ENCODE data around the gene GTF2IRD1. TPM values are rescaled to one million over a fixed set of nuclear protein-coding genes. Genes with fewer than 3 reads are reported as not detected.
"Not testable (repeated sequence)": the region's sequence is repeated elsewhere in the genome, so short reads cannot be mapped to it uniquely, and the experiment has no call there.

GTF2IRD1 gene
- total RNA-seq, 2 donors from 2014 or later = not detected

GRCh38 chr7:74496773-74497172 lies 43.1 kb downstream of the GTF2IRD1 start:
- not testable (repeated sequence) for H3K36me3 Mint-ChIP-seq; H3K4me3 Mint-ChIP-seq; ATAC-seq; H3K9me3 Mint-ChIP-seq; H3K27me3 Mint-ChIP-seq; H3K27ac Mint-ChIP-seq; H3K4me1 Mint-ChIP-seq (ENCODE audit: low read depth in 2 of 2); DNase-seq (ENCODE audit: low spot score)

- Mint-ChIP-seq H3K27ac (no peak overlapping the region), H3K36me3 (no peaks in the 10 kb centered on the region), H3K9me3 (no peaks in the 10 kb centered on the region), H3K27me3 (no peaks in the 10 kb centered on the region), H3K4me1 (ENCODE audit: low read depth in 2 of 2) (no peaks in the 10 kb centered on the region), H3K4me3 (no peak overlapping the region)
- ATAC-seq (no peak), DNase-seq (ENCODE audit: low spot score) (no peak)
Measured at GRCh38 chr7:74498354-74498753, 44.6 kb downstream of the GTF2IRD1 start.

DNA sequence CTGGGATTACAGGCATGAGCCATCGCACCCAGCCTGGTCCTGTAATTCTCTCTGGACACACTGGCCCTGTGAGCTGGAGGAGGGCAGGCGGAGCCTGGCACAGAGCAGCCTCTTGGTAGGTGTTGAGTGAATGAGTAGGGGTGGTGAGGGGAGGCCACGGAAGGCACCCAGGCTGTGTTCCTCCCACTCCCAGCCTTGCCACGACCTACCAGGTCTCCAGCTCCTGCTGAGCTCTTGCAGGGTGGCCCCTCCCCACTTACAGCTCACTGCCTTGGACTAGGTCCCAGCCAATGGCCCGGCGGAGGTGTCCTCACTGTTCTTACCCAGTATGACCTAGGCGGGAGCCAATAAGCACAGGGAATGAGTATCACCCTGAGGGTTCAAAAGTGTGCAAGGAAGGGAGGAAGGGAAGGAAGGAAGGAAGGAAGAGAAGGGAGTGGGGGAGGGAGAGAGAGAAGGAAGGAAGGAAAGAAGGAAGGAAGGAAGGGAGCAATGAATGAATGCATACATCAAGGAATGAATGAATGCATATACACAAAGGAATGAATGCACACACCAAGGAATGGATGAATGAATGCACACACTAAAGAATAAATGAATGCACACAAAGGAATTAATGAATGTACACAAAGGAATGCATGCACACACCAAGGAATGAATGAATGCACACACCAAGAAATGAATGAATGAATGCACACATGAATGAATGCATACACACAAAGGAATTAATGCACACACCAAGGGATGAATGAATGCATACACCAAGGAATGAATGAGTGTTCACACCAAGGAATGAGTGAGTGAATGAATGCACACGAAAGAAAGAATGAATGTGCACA lies 45.5 kb downstream of the GTF2IRD1 start:
- no peak overlapping the region for H3K4me3 Mint-ChIP-seq
- DNase-seq (ENCODE audit: low spot score) = no peak
- H3K36me3 Mint-ChIP-seq = no peaks in the 10 kb centered on the region
- no peaks in the 10 kb centered on the region for H3K4me1 Mint-ChIP-seq (ENCODE audit: low read depth in 2 of 2)
- H3K27me3 Mint-ChIP-seq = no peaks in the 10 kb centered on the region
- no peak for ATAC-seq
- H3K27ac Mint-ChIP-seq = no peak overlapping the region
- H3K9me3 Mint-ChIP-seq = no peaks in the 10 kb centered on the region

DNA sequence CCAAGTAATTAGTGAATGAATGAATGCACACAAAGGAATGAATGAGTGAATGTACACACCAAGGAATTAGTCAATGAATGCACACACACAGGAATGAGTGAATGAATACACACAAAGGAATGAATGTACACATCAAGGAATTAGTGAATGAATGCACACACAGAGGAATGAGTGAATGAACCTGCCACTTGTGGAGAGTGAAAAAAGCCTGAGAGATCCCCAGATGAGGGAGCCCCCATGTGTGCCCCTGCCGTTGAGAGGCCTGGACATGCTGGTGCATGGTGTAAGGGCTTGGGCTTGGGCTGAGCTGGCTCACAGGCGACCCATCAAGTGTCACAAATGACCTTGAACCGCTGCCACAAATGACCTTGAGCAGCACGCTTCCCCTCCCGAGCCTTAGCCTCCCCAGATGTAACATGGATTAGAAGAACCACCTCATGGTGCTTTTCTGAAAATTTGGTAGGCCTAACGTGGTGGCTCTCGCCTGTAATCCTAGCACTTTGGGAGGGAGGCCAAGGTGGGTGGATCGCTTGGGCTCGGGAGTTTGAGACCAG lies 46.2 kb downstream of the GTF2IRD1 start:
- no peak overlapping the region for H3K4me3 Mint-ChIP-seq
- no peak for DNase-seq (ENCODE audit: low spot score)
- no peak for ATAC-seq
- no peaks in the 10 kb centered on the region for H3K36me3 Mint-ChIP-seq
- no peaks in the 10 kb centered on the region for H3K27me3 Mint-ChIP-seq
- H3K27ac Mint-ChIP-seq = no peak overlapping the region
- no peaks in the 10 kb centered on the region for H3K9me3 Mint-ChIP-seq
- H3K4me1 Mint-ChIP-seq (ENCODE audit: low read depth in 2 of 2) = no peaks in the 10 kb centered on the region

GRCh38 chr7:74501298-74501697 lies 47.6 kb downstream of the GTF2IRD1 start:
- DNase-seq (ENCODE audit: low spot score) (no peak), ATAC-seq (no peak)
- H3K27ac Mint-ChIP-seq = no peak overlapping the region
- H3K36me3 Mint-ChIP-seq = no peaks in the 10 kb centered on the region
- no peak overlapping the region for H3K4me3 Mint-ChIP-seq
- no peaks in the 10 kb centered on the region for H3K27me3 Mint-ChIP-seq
- H3K4me1 Mint-ChIP-seq (ENCODE audit: low read depth in 2 of 2) = no peaks in the 10 kb centered on the region
- no peaks in the 10 kb centered on the region for H3K9me3 Mint-ChIP-seq

GRCh38 chr7:74502216-74502891 lies 48.6 kb downstream of the GTF2IRD1 start:
- Mint-ChIP-seq H3K4me3 (no peak overlapping the region), H3K9me3 (no peaks in the 10 kb centered on the region), H3K27me3 (no peaks in the 10 kb centered on the region), H3K27ac (no peak overlapping the region), H3K4me1 (ENCODE audit: low read depth in 2 of 2) (no peaks in the 10 kb centered on the region), H3K36me3 (no peaks in the 10 kb centered on the region)
- no peak for DNase-seq (ENCODE audit: low spot score)
- ATAC-seq = no peak

DNA sequence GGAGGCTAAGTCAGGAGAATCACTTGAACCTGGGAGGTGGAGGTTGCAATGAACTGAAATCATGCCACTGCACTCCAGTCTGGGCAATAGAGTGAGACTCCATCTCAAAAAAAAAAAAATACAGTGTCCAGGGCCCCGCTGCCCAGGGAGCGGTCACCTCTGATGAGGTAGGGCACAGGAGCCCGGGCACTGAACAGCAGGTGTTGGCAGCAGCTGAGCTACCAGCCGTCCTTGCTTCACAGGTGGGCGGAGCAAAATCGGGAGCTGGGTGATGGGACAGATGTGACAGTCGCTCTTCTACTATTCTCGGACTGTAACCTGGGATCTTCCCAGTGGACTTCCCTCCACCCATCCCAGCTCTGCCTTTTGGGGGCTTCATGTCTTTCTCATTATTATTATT lies 49.4 kb downstream of the GTF2IRD1 start:
- Mint-ChIP-seq H3K4me1 (ENCODE audit: low read depth in 2 of 2) (no peaks in the 10 kb centered on the region), H3K27me3 (no peaks in the 10 kb centered on the region), H3K36me3 (no peaks in the 10 kb centered on the region), H3K9me3 (no peaks in the 10 kb centered on the region), H3K4me3 (no peak overlapping the region), H3K27ac (no peak overlapping the region)
- DNase-seq (ENCODE audit: low spot score) (no peak), ATAC-seq (no peak)

DNA sequence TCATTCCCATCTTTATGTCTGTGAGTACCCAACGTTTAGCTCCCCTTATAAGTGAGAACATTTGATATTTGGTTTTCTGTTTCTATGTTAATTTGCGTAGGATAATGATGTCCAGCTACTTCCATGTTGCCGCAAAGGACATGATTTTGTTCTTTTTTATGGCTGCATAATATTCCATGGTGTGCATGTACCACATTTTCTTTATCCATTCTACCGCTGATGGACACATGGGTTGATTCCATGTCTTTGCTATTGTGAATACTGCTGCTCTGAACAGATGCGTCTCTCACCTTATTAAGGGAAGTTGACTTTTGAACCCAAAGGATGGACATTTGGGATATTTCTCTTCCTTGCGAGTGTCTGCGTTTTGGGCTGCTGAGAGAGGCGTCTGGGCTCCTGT lies 50.2 kb downstream of the GTF2IRD1 start:
- no peak overlapping the region for H3K27ac Mint-ChIP-seq
- H3K27me3 Mint-ChIP-seq = no peaks in the 10 kb centered on the region
- H3K4me1 Mint-ChIP-seq (ENCODE audit: low read depth in 2 of 2) = no peaks in the 10 kb centered on the region

GRCh38 chr7:74505471-74506324 lies 52.0 kb downstream of the GTF2IRD1 start:
- no peak for DNase-seq (ENCODE audit: low spot score)
- Mint-ChIP-seq H3K4me1 (ENCODE audit: low read depth in 2 of 2) (no peaks in the 10 kb centered on the region), H3K27ac (no peak overlapping the region), H3K36me3 (no peaks in the 10 kb centered on the region), H3K9me3 (no peaks in the 10 kb centered on the region), H3K27me3 (no peaks in the 10 kb centered on the region), H3K4me3 (no peak overlapping the region)
- ATAC-seq = no peak

More for the DNA sequence above, 50.2 kb downstream of the GTF2IRD1 start:
- no peak for ATAC-seq
- Mint-ChIP-seq H3K4me3 (no peak overlapping the region), H3K9me3 (no peaks in the 10 kb centered on the region), H3K36me3 (no peaks in the 10 kb centered on the region)
- no peak for DNase-seq (ENCODE audit: low spot score)

DNA sequence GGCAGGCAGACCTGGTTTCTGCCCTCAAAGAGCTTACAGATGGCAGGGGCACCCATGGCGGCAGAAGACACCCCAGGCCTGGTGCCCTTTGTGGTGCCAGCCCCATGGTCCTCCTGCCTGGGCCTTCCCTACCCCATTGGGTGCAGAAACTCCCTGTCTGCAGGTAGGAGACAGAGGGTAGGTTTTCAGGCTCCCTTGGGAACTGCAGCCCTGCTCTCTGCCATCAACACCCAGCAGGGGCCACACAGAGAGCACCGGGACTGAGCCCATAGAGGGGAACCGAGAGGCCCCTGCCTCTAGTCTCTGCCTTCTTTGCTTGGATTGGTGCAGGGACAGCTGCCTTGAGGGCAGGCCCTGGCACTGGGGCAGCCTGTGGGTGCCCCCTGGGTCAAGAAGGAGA lies 52.6 kb downstream of the GTF2IRD1 start:
- Mint-ChIP-seq H3K27ac (no peak overlapping the region), H3K9me3 (no peaks in the 10 kb centered on the region), H3K27me3 (no peaks in the 10 kb centered on the region), H3K36me3 (no peaks in the 10 kb centered on the region), H3K4me3 (no peak overlapping the region), H3K4me1 (ENCODE audit: low read depth in 2 of 2) (no peaks in the 10 kb centered on the region)
- DNase-seq (ENCODE audit: low spot score) = no peak
- ATAC-seq = no peak

GRCh38 chr7:74507538-74508319 lies 54.0 kb downstream of the GTF2IRD1 start:
- Mint-ChIP-seq H3K27me3 (no peaks in the 10 kb centered on the region), H3K9me3 (no peaks in the 10 kb centered on the region), H3K4me3 (no peak overlapping the region), H3K4me1 (ENCODE audit: low read depth in 2 of 2) (no peaks in the 10 kb centered on the region), H3K27ac (no peak overlapping the region), H3K36me3 (no peaks in the 10 kb centered on the region)
- peak in 1 of 2 donors; percentile 10 for ATAC-seq
- DNase-seq (ENCODE audit: low spot score) = no peak

- H3K4me3 Mint-ChIP-seq; H3K36me3 Mint-ChIP-seq; H3K27ac Mint-ChIP-seq; DNase-seq (ENCODE audit: low spot score); H3K27me3 Mint-ChIP-seq; H3K4me1 Mint-ChIP-seq (ENCODE audit: low read depth in 2 of 2); ATAC-seq; H3K9me3 Mint-ChIP-seq: not testable (repeated sequence)
Measured at GRCh38 chr7:74509453-74509852, 55.7 kb downstream of the GTF2IRD1 start.

GRCh38 chr7:74511345-74511744 lies 57.6 kb downstream of the GTF2IRD1 start:
- Mint-ChIP-seq H3K27me3 (peaks cover 0 to 2% of the 10 kb centered on the region in 2 donors), H3K4me3 (no peak overlapping the region)
- ATAC-seq = no peak

More at GRCh38 chr7:74511345-74511744, 57.6 kb downstream of the GTF2IRD1 start:
- H3K4me1 Mint-ChIP-seq (ENCODE audit: low read depth in 2 of 2) = no peaks in the 10 kb centered on the region
- no peak overlapping the region for H3K27ac Mint-ChIP-seq
- H3K9me3 Mint-ChIP-seq = no peaks in the 10 kb centered on the region
- no peak for DNase-seq (ENCODE audit: low spot score)
- H3K36me3 Mint-ChIP-seq = no peaks in the 10 kb centered on the region

Measured in natural killer cell treated with Interleukin-12 subunit alpha and Interleukin-12 subunit beta and Interleukin-15 and Interleukin-18, amount 100 ng/mL, for 72 hours (primary cell).